K562 (cell line): ENCODE measurements around the gene CD320. TPM values are rescaled to one million over a fixed set of nuclear protein-coding genes. Genes with fewer than 3 reads are reported as not detected.

ENCODE experiments used
- ATAC-seq: fragments of 200-7000 bp; cut with Tn5 transposase; 3 replicates; pipeline ENCODE4 v1.9.1; 2020; ENCODE audit warnings: moderate library complexity
- BruUV-seq: library from RNA; stranded (reverse); fragments of 400-500 nt; replicated peaks from 2 replicates; lab custom pipeline; 2021; lab: Mats Ljungman, UMichigan
- CTCF ChIA-PET: fragments of 300-600 bp; formaldehyde crosslinking; extraction: SDS; loops from one replicate; lab custom pipeline; 2021; ENCODE audit warnings: low intra/inter-chr PET ratio; lab: Yijun Ruan, JAX
- POLR2A ChIA-PET: fragments of 300-600, 350-650 bp; sonication (Branson Sonifier 250); formaldehyde crosslinking; extraction: SDS; loops from one replicate; lab custom pipeline; 2021; ENCODE audit warnings: antibody characterized with exemption, inconsistent platforms; lab: Yijun Ruan, JAX
- DNase-seq, 4 experiments: peaks; one replicate each; pipeline versions ENCODE4 v3.0.0 to v3.0.0-alpha.2; 2011 to 2018; ENCODE audit warnings: low spot score in 3 of 4, mixed read lengths in 3 of 4; ENCODE audit errors: extremely low read depth in 1 of 4
- FAIRE-seq: peaks from 2 replicates; lab custom pipeline; 2011; peaks lifted over from hg19 to GRCh38; lab: Jason Lieb, UNC
- H2AFZ ChIP-seq: 2 replicates; pipeline ENCODE4 v1.6.0; 2011; ENCODE audit warnings: low read depth, low read length, control low read depth, inconsistent platforms
- H3K27ac ChIP-seq: fragments of 200-600 bp; 3 replicates; pipeline ENCODE4 v1.8.0; 2011; ENCODE audit warnings: low read depth, mild to moderate bottlenecking, control low read depth, inconsistent platforms, low read length, moderate library complexity, mixed read lengths; ENCODE audit errors: extremely low read depth
- H3K27me3 ChIP-seq, 2 experiments: fragments of 300-600 bp in 1 of 2; 2 replicates in 1 of 2; 3 replicates in 1 of 2; pipeline versions ENCODE4 v1.6.0 to v1.8.0; 2011; ENCODE audit warnings: inconsistent platforms in 2 of 2, low read length in 2 of 2, mild to moderate bottlenecking in 1 of 2, mixed read lengths in 1 of 2, moderate library complexity in 1 of 2; ENCODE audit not compliant: control insufficient read depth in 2 of 2, insufficient read depth in 2 of 2
- H3K36me3 ChIP-seq: fragments of 300-600 bp; 3 replicates; pipeline ENCODE4 v1.8.0; 2011; ENCODE audit warnings: mild to moderate bottlenecking, low read length, inconsistent platforms; ENCODE audit not compliant: control insufficient read depth, insufficient read depth
- H3K4me1 ChIP-seq, 2 experiments: fragments of 200-600 bp in 1 of 2; replicated peaks in 1 of 2; 2 replicates in 1 of 2; 3 replicates in 1 of 2; pipeline versions ENCODE4 v1.5.1 to v1.8.0; 2011; ENCODE audit warnings: inconsistent platforms in 2 of 2, low read length in 2 of 2, mild to moderate bottlenecking in 1 of 2, mixed read lengths in 1 of 2, moderate library complexity in 1 of 2; ENCODE audit not compliant: control insufficient read depth in 2 of 2, insufficient read depth in 2 of 2
- H3K4me2 ChIP-seq: 2 replicates; pipeline ENCODE4 v1.6.1; 2011; ENCODE audit warnings: low read length, control low read depth, inconsistent platforms, mixed read lengths; ENCODE audit not compliant: insufficient read depth
- H3K4me3 ChIP-seq: fragments of 200-600 bp; sonication (generic), shearing (Covaris generic); 2 replicates; pipeline ENCODE4 v1.5.1; 2016; ENCODE audit warnings: control low read depth, inconsistent platforms
- H3K79me2 ChIP-seq: fragments of 200-600 bp; 3 replicates; pipeline ENCODE4 v1.8.0; 2011; ENCODE audit warnings: low read length, inconsistent platforms; ENCODE audit not compliant: control insufficient read depth, insufficient read depth
- H3K9ac ChIP-seq, 2 experiments: 2 replicates each; pipeline versions ENCODE4 v1.6.0 to v1.6.1; 2011; ENCODE audit warnings: low read depth in 2 of 2, low read length in 2 of 2, control low read depth in 1 of 2, inconsistent platforms in 1 of 2, mild to moderate bottlenecking in 1 of 2, mixed read lengths in 1 of 2; ENCODE audit not compliant: insufficient read depth in 1 of 2
- H3K9me1 ChIP-seq: one replicate; pipeline ENCODE4 v1.6.0; 2011; ENCODE audit warnings: inconsistent platforms, mild to moderate bottlenecking, low read length, moderate library complexity; ENCODE audit not compliant: control insufficient read depth, insufficient read depth
- H3K9me3 ChIP-seq: replicated peaks from 2 replicates; pipeline ENCODE4 v1.5.1; 2011; ENCODE audit warnings: low read depth, low read length, inconsistent platforms; ENCODE audit not compliant: control insufficient read depth, insufficient read depth
- H4K20me1 ChIP-seq: replicated peaks from 2 replicates; pipeline ENCODE4 v1.6.1; 2011; ENCODE audit warnings: low read length, inconsistent platforms, mixed read lengths; ENCODE audit not compliant: control insufficient read depth, insufficient read depth
- ATF4 ChIP-seq: fragments of 450-650 bp; formaldehyde crosslinking; IDR thresholded peaks from 2 replicates; pipeline ENCODE4 v1.4.0; 2022; ENCODE audit warnings: mild to moderate bottlenecking, moderate library complexity
- HDAC6 ChIP-seq: IDR thresholded peaks from 2 replicates; pipeline ENCODE4 v1.6.1; 2012; ENCODE audit warnings: low read depth, mild to moderate bottlenecking, control low read depth, inconsistent platforms, low read length, moderate library complexity
- HMGN3 ChIP-seq: IDR thresholded peaks from 2 replicates; pipeline ENCODE4 v1.6.1; 2011; ENCODE audit warnings: borderline replicate concordance, low read depth, mild to moderate bottlenecking, mixed read lengths, low read length; ENCODE audit not compliant: insufficient read length; ENCODE audit errors: extremely low read depth
- MXD1 ChIP-seq: fragments of 250-450 bp; sonication (Bioruptor Pico); IDR thresholded peaks from 2 replicates; pipeline ENCODE4 v1.8.0; 2021; ENCODE audit warnings: borderline replicate concordance, mild to moderate bottlenecking, moderate library complexity; ENCODE audit not compliant: poor library complexity, severe bottlenecking
- PREB ChIP-seq: sonication (generic); formaldehyde crosslinking; IDR thresholded peaks from 2 replicates; pipeline ENCODE4 v1.8.1; 2023; ENCODE audit warnings: mild to moderate bottlenecking, missing genetic modification reagents
- PRPF4 ChIP-seq: fragments of 200-400 bp; formaldehyde crosslinking; IDR thresholded peaks from one replicate; pipeline ENCODE4 v1.6.1; 2017; ENCODE audit warnings: low read length, low read depth, mild to moderate bottlenecking; ENCODE audit not compliant: insufficient read depth, poor library complexity, severe bottlenecking
- SRSF9 ChIP-seq: fragments of 200-400 bp; formaldehyde crosslinking; IDR thresholded peaks from 2 replicates; pipeline ENCODE4 v1.6.1; 2017; ENCODE audit warnings: low read depth, low read length, borderline replicate concordance
- TSHZ1 ChIP-seq: fragments of 250-450 bp; sonication (Bioruptor Pico); IDR thresholded peaks from 2 replicates; pipeline ENCODE4 v1.4.0; 2020; ENCODE audit warnings: mild to moderate bottlenecking, moderate library complexity
- WGBS: fragments of 100-300 bp; shearing (Covaris generic); methylation state at CpG from one replicate; pipeline ENCODE4 v1.1.6; 2016; ENCODE audit warnings: low coverage, mixed read lengths; ENCODE audit not compliant: insufficient coverage; ENCODE audit errors: missing lambda C conversion rate; 5-methylcytosine and 5-hydroxymethylcytosine counted together
- in situ Hi-C: fragments of 300-500 bp; cut with MboI; formaldehyde crosslinking; loops from 4 replicates; pipeline ENCODE4 v1.15.0; 2018; ENCODE audit warnings: inconsistent platforms, mixed read lengths
- intact Hi-C: fragments of 100-400 bp; cut with micrococcal nuclease; formaldehyde crosslinking; loops from 2 replicates; pipeline ENCODE4 v1.14.2; 2022
- polyA plus RNA-seq, 8 experiments: library from polyadenylated mRNA; depleted of rRNA in 4 of 8; stranded (reverse) in 5 of 8; unstranded in 3 of 8; fragments of >200 nt; fragmentation: Nextera tagmentation in 2 of 8; fragmentation: Illumina TruSeq in 1 of 8; extraction: Ambion mirVana in 2 of 8; extraction: Trizol in 1 of 8; gene quantifications; 2 replicates each; pipeline versions ENCODE4 v1.2.1 to v1.2.3, GENCODE V29; 2011 to 2014; ENCODE audit warnings: inconsistent platforms in 1 of 8, missing spikeins in 1 of 8
- total RNA-seq, 7 experiments: library from RNA; depleted of rRNA in 6 of 7; stranded (reverse); fragments of >200 nt in 6 of 7; fragmentation: Illumina TruSeq in 2 of 7; extraction: Trizol in 2 of 7; gene quantifications; 2 replicates each; pipeline versions ENCODE4 v1.2.1 to v1.2.3, GENCODE V29; 2011 to 2021; ENCODE audit warnings: low replicate concordance in 1 of 7

CD320 gene
- total and polyA plus RNA-seq, 9 of the 15 experiments (the other 6 are each of a cell fraction or from before 2014, with no cell fraction given), result 0.45 to 94.5 (median 34.4) TPM

GRCh38 chr19:8255426-8256125 lies 52.6 kb downstream of the CD320 start:
- DNase-seq, result no peak
- no peaks in the 10 kb centered on the region for H3K9me1 ChIP-seq
- H3K36me3 ChIP-seq, result no peaks in the 10 kb centered on the region
- H3K4me1 ChIP-seq, result peaks cover 15 to 49% of the 10 kb centered on the region in 2 experiments; a peak in 4 of 5 replicates
- H3K9me3 ChIP-seq, result no peaks in the 10 kb centered on the region
- no peak overlapping the region for H3K4me2 ChIP-seq
- ATAC-seq, result no peak
- H2AFZ ChIP-seq, result no peak overlapping the region
- H3K4me3 ChIP-seq, result no peak overlapping the region
- no peaks in the 10 kb centered on the region for H4K20me1 ChIP-seq
- no peak overlapping the region for H3K9ac ChIP-seq
- no TSS peak for BruUV-seq
- ChIA-PET CTCF (no interaction called here), POLR2A (interaction anchor here (1.0 kb wide), 1 partner anchor 258 kb away, joined by 3 read pairs; no protein-coding TSS in a partner anchor)
- intact Hi-C loops, result loop anchor here (10.0 kb wide), 1 partner anchor 241 kb away; no protein-coding TSS in a partner anchor
- 45% methylated on average over 13 of the region's 18 CpGs for WGBS
- H3K27me3 ChIP-seq, result no peaks in the 10 kb centered on the region
- in situ Hi-C loops, result no loop called here
- FAIRE-seq, result no peak
- H3K27ac ChIP-seq, result no peak overlapping the region
- no peaks in the 10 kb centered on the region for H3K79me2 ChIP-seq
- TF ChIP-seq ATF4 (CRISPR knock-in tag), result no peak
- no peak for TF ChIP-seq HMGN3
- no peak for TF ChIP-seq SRSF9
- TF ChIP-seq PRPF4, result no peak
- TF ChIP-seq HDAC6, result no peak
- no peak for TF ChIP-seq MXD1
- no peak for TF ChIP-seq PREB (CRISPR knock-in tag)
- TF ChIP-seq TSHZ1 (CRISPR knock-in tag), result no peak
